ENCODE data around the gene LONP1. TPM values are rescaled to one million over a fixed set of nuclear protein-coding genes. Genes with fewer than 3 reads are reported as not detected.
A peak's percentile ranks its signal among the peaks of the same experiment; 100 is the strongest.

LONP1 gene
- total RNA-seq, result 10 to 100 TPM; 52.8 to 82.8 TPM

DNA sequence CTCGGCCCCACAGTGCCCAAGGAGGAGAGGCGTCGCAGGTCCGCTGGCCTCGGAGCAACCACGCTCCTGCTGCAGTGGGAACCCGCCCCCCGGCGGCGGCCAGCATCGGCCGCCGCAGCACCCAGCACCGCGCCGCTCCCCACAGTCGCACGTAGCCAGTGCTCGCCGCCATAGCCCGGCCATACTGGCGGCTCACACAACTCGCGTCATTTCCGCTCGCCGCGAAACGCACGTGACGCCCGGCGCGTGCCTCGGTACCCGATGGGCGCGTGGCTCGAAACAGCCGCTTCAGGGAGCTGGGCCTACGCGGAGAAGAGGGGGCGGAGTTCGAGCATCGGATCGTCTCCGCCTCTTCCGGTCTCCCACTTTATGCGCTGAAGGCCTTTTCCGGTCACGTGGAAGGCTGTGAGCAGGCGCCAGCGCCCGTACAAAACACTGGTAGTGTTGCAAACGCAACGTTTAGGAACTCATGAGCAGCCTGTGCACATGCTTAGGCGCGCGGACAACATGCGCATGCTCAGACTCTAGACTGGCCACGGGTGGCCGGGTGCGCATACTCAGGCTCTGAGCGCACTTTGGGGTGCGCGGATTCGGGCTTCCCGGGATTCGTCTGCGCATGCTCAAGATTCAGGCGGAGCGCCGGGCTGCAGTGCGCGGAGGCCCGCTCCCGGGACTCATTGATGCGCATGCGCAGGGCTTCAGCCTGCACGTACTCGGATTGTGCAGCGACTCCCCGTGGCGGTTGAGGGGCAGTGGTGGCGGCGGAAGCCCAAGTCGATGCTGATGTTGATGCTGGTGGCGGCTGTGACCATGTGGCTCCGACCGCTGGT lies at the start of gene LONP1, which contains the start of gene CATSPERD:
TSS of gene LONP1 (minus strand) at position 186 of the 830 bp plus-strand sequence. CDS start at position 172, 14 bp downstream.
TSS of gene CATSPERD (plus strand) at position 677 of the 830 bp plus-strand sequence. CDS start at position 778, 101 bp downstream.
- TF ChIP-seq CTCF (IDR thresholded peaks at IDR 0.05), result peak; percentile 86
- Histone ChIP-seq H3K4me3 (peak within 1 kb of the TSS; percentile 89), H3K27me3 (replicated peaks; ENCODE audit: insufficient read depth) (no peaks in the 10 kb centered on the region), H3K36me3 (no peaks in the 10 kb centered on the region), H3K9me3 (no peaks in the 10 kb centered on the region), H3K27ac (peak within 1 kb of the TSS; percentile 92 to 95), H3K4me1 (ENCODE audit: control insufficient read depth in 1 of 2, low read depth in 2 of 2) (peaks cover 11 to 19% of the 10 kb centered on the region in 2 donors)
- DNase-seq (ENCODE audit: low spot score), result peak; percentile 93
- peak; percentile 96 for ATAC-seq (ENCODE audit: insufficient number of reproducible peaks, low FRiP score, low read depth)

DNA sequence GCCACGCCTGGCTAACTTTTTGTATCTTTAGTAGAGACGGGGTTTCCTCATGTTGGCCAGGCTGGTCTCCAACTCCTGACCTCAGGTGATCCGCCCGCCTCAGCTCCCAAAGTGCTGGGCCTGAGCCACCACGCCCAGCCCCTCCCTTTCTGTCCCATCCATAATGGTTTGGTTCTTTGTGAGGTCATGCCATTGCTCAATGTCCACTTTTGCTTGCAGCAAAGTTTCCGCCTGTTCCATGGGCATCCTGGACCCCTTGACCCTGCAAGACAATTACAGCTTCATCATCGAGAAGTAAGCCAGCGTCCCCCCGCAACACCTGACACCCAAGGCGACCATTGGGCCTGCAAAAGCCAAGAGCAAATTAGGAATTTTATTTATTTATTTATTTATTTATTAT lies 48.0 kb upstream of the LONP1 start:
- no peak for DNase-seq (ENCODE audit: low spot score)
- Histone ChIP-seq H3K36me3 (no peaks in the 10 kb centered on the region), H3K4me3 (no peak overlapping the region), H3K27ac (no peak overlapping the region), H3K9me3 (no peaks in the 10 kb centered on the region), H3K27me3 (replicated peaks; ENCODE audit: insufficient read depth) (no peaks in the 10 kb centered on the region), H3K4me1 (ENCODE audit: control insufficient read depth in 1 of 2, low read depth in 2 of 2) (no peaks in the 10 kb centered on the region)
- no peak for TF ChIP-seq CTCF (IDR thresholded peaks at IDR 0.05)
- no peak for ATAC-seq (ENCODE audit: insufficient number of reproducible peaks, low FRiP score, low read depth)

DNA sequence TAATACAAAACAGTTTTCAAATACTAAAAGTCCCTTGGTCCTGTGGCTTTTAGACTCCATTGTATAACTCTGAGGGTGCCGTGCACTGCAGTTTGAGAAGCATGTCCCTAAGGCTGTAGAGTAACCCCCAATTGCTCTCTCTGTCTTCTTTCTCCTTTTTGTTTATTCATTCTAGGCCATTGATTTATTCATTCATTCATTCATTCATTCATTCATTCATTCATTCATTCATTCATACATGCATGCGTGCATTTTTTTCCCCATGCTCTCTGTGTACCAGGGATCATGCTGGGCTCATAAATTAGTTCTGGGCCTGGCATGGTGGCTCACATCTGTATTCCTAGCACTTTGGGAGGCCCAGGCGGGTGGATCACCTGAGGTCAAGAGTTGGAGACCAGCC lies 45.3 kb upstream of the LONP1 start:
- Histone ChIP-seq H3K27me3 (replicated peaks; ENCODE audit: insufficient read depth) (no peaks in the 10 kb centered on the region), H3K4me3 (no peak overlapping the region), H3K27ac (no peak overlapping the region), H3K4me1 (ENCODE audit: control insufficient read depth in 1 of 2, low read depth in 2 of 2) (no peaks in the 10 kb centered on the region), H3K36me3 (no peaks in the 10 kb centered on the region), H3K9me3 (no peaks in the 10 kb centered on the region)
- ATAC-seq (ENCODE audit: insufficient number of reproducible peaks, low FRiP score, low read depth) (no peak), DNase-seq (ENCODE audit: low spot score) (no peak)
- TF ChIP-seq CTCF (IDR thresholded peaks at IDR 0.05), result no peak

DNA sequence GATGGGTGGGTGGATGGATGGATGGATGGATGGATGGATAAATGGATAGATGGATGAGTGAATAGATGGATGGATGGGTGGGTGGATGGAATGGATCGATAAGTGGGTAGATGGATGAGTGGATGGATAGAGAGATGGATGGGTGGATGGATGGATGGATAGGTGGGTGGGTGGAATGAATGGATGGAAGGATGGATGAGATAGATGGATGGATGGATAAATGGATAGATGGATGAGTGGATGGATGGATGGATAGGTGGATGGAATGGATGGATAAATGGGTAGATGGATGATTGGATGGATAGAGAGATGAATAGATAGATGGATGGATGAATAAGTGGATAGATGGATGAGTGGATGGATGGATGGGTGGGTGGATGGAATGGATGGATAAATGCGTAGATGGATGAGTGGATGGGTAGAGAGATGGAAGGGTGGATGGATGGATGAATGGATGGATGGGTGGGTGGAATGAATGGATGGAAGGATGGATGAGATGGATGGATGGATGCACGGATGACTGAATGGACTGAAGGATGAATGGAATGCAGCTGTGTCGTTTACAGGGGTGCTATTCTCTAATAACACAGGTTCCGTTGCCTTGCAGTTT lies 42.8 kb upstream of the LONP1 start:
- H3K27me3 ChIP-seq (replicated peaks; ENCODE audit: insufficient read depth), result no peaks in the 10 kb centered on the region
- TF ChIP-seq CTCF (IDR thresholded peaks at IDR 0.05), result no peak
- H3K27ac ChIP-seq, result no peak overlapping the region
- H3K9me3 ChIP-seq, result no peaks in the 10 kb centered on the region
- no peak overlapping the region for H3K4me3 ChIP-seq
- no peaks in the 10 kb centered on the region for H3K36me3 ChIP-seq
- H3K4me1 ChIP-seq (ENCODE audit: control insufficient read depth in 1 of 2, low read depth in 2 of 2), result no peaks in the 10 kb centered on the region
- ATAC-seq (ENCODE audit: insufficient number of reproducible peaks, low FRiP score, low read depth) (no peak), DNase-seq (ENCODE audit: low spot score) (no peak)

DNA sequence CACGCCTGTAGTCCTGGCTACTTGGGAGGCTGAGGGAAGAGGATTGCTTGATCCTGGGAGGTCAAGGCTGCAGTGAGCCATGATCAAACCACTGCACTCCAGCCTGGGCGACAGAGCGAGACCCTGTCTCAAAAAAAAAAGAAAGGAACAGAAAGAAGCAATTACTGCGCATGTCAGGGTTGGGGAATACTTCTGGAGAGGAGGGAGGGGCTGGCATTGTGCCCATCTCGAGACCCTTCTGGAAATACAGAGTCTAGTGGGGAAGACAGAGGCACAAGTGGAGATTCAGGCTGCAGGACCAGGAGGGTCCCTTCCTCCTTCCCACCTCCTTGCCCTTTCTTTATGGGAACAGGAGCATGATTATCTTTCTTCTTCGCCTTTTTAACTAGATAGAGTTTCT lies 33.8 kb upstream of the LONP1 start:
- H3K27ac ChIP-seq, result no peak overlapping the region
- H3K36me3 ChIP-seq, result no peaks in the 10 kb centered on the region
- TF ChIP-seq CTCF (IDR thresholded peaks at IDR 0.05), result no peak
- ATAC-seq (ENCODE audit: insufficient number of reproducible peaks, low FRiP score, low read depth), result no peak
- no peak for DNase-seq (ENCODE audit: low spot score)
- H3K9me3 ChIP-seq, result no peaks in the 10 kb centered on the region
- H3K27me3 ChIP-seq (replicated peaks; ENCODE audit: insufficient read depth), result no peaks in the 10 kb centered on the region
- H3K4me1 ChIP-seq (ENCODE audit: control insufficient read depth in 1 of 2, low read depth in 2 of 2), result no peaks in the 10 kb centered on the region
- H3K4me3 ChIP-seq, result no peak overlapping the region

Measured in thoracic aorta (tissue), 2 donors.